ENCODE data around the gene SLC12A7. TPM values are rescaled to one million over a fixed set of nuclear protein-coding genes. Genes with fewer than 3 reads are reported as not detected.
"Not testable (repeated sequence)": the region's sequence is repeated elsewhere in the genome, so short reads cannot be mapped to it uniquely, and the experiment has no call there.

Gene SLC12A7
- total RNA-seq, 6 experiments from 2014 or later: 0.07 to 0.09 (median 0.09) TPM; not detected in 3

GRCh38 chr5:1063661-1064382, 48.0 kb downstream of the SLC12A7 start:
- no peaks in the 10 kb centered on the region for H3K4me1 Mint-ChIP-seq (ENCODE audit: low read depth)
- H3K4me3 Mint-ChIP-seq: no peak overlapping the region
- TF ChIP-seq, protein P1, sequence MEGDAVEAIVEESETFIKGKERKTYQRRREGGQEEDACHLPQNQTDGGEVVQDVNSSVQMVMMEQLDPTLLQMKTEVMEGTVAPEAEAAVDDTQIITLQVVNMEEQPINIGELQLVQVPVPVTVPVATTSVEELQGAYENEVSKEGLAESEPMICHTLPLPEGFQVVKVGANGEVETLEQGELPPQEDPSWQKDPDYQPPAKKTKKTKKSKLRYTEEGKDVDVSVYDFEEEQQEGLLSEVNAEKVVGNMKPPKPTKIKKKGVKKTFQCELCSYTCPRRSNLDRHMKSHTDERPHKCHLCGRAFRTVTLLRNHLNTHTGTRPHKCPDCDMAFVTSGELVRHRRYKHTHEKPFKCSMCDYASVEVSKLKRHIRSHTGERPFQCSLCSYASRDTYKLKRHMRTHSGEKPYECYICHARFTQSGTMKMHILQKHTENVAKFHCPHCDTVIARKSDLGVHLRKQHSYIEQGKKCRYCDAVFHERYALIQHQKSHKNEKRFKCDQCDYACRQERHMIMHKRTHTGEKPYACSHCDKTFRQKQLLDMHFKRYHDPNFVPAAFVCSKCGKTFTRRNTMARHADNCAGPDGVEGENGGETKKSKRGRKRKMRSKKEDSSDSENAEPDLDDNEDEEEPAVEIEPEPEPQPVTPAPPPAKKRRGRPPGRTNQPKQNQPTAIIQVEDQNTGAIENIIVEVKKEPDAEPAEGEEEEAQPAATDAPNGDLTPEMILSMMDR (IDR thresholded peaks at IDR 0.05): no peak
- peaks cover 9% of the 10 kb centered on the region for H3K27me3 Mint-ChIP-seq (ENCODE audit: insufficient read depth)
- peaks cover 19% of the 10 kb centered on the region for H3K9me3 Mint-ChIP-seq
- no peaks in the 10 kb centered on the region; the same call in 1 of the 2 replicates for H3K36me3 Mint-ChIP-seq (ENCODE audit: low read depth)
- no peak for DNase-seq
- H3K27ac Mint-ChIP-seq: no peak overlapping the region

- peaks cover 9% of the 10 kb centered on the region for H3K27me3 Mint-ChIP-seq (ENCODE audit: insufficient read depth)
- H3K27ac Mint-ChIP-seq: no peak overlapping the region
- no peak overlapping the region for H3K4me3 Mint-ChIP-seq
- no peaks in the 10 kb centered on the region for H3K4me1 Mint-ChIP-seq (ENCODE audit: low read depth)
- H3K36me3 Mint-ChIP-seq (ENCODE audit: low read depth): no peaks in the 10 kb centered on the region; the same call in 1 of the 2 replicates
- TF ChIP-seq, protein P1 (IDR thresholded peaks at IDR 0.05): no peak
- H3K9me3 Mint-ChIP-seq: peaks cover 19% of the 10 kb centered on the region
- no peak for DNase-seq
Observed at GRCh38 chr5:1062761-1063568, 48.9 kb downstream of the SLC12A7 start.

GRCh38 chr5:1061916-1062315, 49.9 kb downstream of the SLC12A7 start:
- H3K9me3 Mint-ChIP-seq: peaks cover 19% of the 10 kb centered on the region
- peaks cover 3% of the 10 kb centered on the region; the same call in 1 of the 2 replicates for H3K27me3 Mint-ChIP-seq (ENCODE audit: insufficient read depth)
- H3K27ac Mint-ChIP-seq: no peak overlapping the region
- H3K36me3 Mint-ChIP-seq (ENCODE audit: low read depth): no peaks in the 10 kb centered on the region; the same call in 1 of the 2 replicates
- DNase-seq: no peak
- TF ChIP-seq, protein P1 (IDR thresholded peaks at IDR 0.05): no peak
- no peak overlapping the region for H3K4me3 Mint-ChIP-seq
- H3K4me1 Mint-ChIP-seq (ENCODE audit: low read depth): no peaks in the 10 kb centered on the region

DNA sequence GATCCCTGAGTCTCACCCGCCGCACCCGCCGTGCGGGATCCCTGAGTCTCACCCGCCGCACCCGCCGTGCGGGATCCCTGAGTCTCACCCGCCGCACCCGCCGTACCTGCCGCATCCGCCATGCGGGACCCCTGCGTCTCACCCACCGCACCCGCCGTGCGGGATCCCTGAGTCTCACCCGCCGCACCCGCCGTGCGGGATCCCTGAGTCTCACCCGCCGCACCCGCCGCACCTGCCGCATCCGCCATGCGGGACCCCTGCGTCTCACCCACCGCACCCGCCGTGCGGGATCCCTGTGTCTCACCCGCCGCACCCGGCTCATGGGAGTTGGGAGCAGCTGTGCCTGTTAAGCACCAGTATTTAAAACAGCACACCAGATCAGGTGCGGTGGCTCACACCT, 50.6 kb downstream of the SLC12A7 start:
- H3K27me3 Mint-ChIP-seq (ENCODE audit: insufficient read depth); H3K4me1 Mint-ChIP-seq (ENCODE audit: low read depth); H3K4me3 Mint-ChIP-seq; H3K27ac Mint-ChIP-seq; H3K36me3 Mint-ChIP-seq (ENCODE audit: low read depth); DNase-seq: not testable (repeated sequence)
- peaks cover 19% of the 10 kb centered on the region for H3K9me3 Mint-ChIP-seq

DNA sequence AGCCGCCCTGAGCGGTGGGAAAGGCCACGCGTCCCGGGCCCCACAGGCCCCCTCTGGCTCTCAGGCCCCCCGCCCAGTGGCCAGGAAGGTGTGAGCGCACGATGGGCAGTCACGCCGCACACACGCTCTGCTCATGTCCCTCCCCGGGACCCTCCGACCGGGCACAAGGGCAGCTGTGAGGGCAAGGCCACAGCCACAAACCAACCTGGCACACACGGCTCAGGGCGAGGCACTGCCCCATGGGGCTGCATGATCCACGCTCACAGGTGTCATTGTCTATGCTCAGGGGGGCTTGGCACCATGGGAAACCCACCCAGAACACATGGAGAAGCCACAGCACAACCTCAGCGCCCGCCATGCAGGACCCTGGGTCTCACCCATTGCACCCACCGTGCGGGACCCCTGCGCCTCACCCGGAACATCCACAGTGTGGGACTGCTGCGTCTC, 51.3 kb downstream of the SLC12A7 start:
- H3K4me1 Mint-ChIP-seq (ENCODE audit: low read depth): no peaks in the 10 kb centered on the region
- no peak for DNase-seq
- peaks cover 19% of the 10 kb centered on the region for H3K9me3 Mint-ChIP-seq
- TF ChIP-seq, protein P1 (IDR thresholded peaks at IDR 0.05): no peak
- H3K27ac Mint-ChIP-seq: no peak overlapping the region
- H3K36me3 Mint-ChIP-seq (ENCODE audit: low read depth): no peaks in the 10 kb centered on the region; the same call in 1 of the 2 replicates
- H3K27me3 Mint-ChIP-seq (ENCODE audit: insufficient read depth): no peaks in the 10 kb centered on the region
- H3K4me3 Mint-ChIP-seq: no peak overlapping the region

DNA sequence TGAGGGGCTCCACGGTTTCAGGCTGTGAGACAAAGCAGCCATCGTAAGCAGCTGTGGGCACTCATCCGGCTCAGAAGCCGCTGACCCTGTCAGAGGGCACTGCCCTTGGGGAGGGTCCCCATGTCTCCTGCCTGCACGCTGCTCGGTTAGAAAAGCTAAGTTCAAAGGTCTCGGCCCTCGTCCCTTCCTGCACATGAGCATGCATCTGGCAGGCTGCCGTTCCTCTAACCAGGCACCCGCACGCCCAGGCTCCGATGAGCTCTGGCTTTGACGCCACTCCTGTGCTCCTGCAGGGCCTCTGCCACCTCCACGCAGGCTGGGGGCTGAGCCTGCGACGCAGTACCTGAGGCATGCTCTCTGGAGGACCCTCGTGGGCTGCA, 52.0 kb downstream of the SLC12A7 start:
- H3K27me3 Mint-ChIP-seq (ENCODE audit: insufficient read depth): no peaks in the 10 kb centered on the region
- no peak overlapping the region for H3K27ac Mint-ChIP-seq
- no peaks in the 10 kb centered on the region for H3K4me1 Mint-ChIP-seq (ENCODE audit: low read depth)
- peaks cover 16% of the 10 kb centered on the region for H3K9me3 Mint-ChIP-seq
- no peak for DNase-seq
- H3K36me3 Mint-ChIP-seq (ENCODE audit: low read depth): no peaks in the 10 kb centered on the region; the same call in 1 of the 2 replicates
- TF ChIP-seq, protein P1 (IDR thresholded peaks at IDR 0.05): no peak
- no peak overlapping the region for H3K4me3 Mint-ChIP-seq

Data from HFFc6 (cell line).